Rectal smooth muscle tissue (tissue), 1 donor: ENCODE results near the gene SLC39A2.

Experiments
- H3K27ac ChIP-seq: one replicate; pipeline ENCODE4 v1.7.0; 2013; ENCODE audit warnings: low read depth, low read length, inconsistent platforms
- H3K27me3 ChIP-seq: one replicate; pipeline ENCODE4 v1.7.0; 2013; ENCODE audit warnings: low read length; ENCODE audit not compliant: control insufficient read depth, insufficient read depth
- H3K36me3 ChIP-seq: one replicate; pipeline ENCODE4 v1.7.0; 2013; ENCODE audit warnings: low read length; ENCODE audit not compliant: control insufficient read depth, insufficient read depth
- H3K4me1 ChIP-seq: one replicate; pipeline ENCODE4 v1.7.0; 2013; ENCODE audit warnings: low read length; ENCODE audit not compliant: control insufficient read depth, insufficient read depth
- H3K4me3 ChIP-seq: one replicate; pipeline ENCODE4 v1.7.0; 2013; ENCODE audit warnings: low read length
- H3K9ac ChIP-seq: one replicate; pipeline ENCODE4 v1.7.0; 2013; ENCODE audit warnings: low read length

The SLC39A2 gene

DNA sequence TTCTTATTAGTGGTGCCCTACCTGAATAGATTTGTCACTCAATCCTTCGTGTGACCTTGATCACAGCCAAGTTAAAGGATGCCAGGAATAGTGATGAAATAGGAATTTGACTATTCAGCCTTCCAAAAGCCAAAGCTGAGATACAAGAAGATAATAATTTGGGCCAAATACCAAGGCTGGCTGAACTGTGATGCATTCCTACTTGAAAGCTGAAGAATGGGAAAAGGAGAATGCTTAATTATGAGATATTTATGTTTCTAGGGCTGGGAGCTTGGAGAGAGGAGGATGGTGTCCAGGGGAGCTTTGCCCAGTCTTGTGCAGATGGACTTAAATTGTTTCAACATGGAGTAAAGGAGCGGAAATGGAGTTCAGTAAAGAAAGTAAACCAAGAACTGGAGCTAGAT lies 48.3 kb downstream of the SLC39A2 start:
- Histone ChIP-seq H3K4me1 (no peaks in the 10 kb centered on the region), H3K27me3 (no peaks in the 10 kb centered on the region), H3K36me3 (no peaks in the 10 kb centered on the region), H3K4me3 (no peak overlapping the region), H3K9ac (no peak overlapping the region), H3K27ac (no peak overlapping the region)

DNA sequence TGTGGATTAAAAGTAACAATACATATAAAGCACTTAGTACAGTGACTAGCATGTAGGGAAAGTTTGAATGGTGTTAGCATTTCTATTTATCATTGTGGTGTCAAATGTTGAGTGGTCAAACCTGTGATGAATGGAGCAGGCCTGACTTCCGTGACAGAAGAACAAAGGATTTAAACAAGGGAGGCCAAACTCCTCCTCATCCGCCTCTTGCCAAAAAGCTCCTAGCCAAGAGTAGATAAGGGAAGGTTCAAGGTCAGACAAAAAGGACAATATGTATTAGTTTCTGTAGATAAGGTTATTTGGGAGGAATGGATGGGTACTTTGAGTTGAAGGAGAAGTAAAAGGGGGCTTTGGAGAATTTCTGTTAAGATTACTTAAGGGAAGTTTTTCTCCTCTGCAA lies 49.5 kb downstream of the SLC39A2 start:
- Histone ChIP-seq H3K36me3 (no peaks in the 10 kb centered on the region), H3K27ac (no peak overlapping the region), H3K4me3 (no peak overlapping the region), H3K27me3 (no peaks in the 10 kb centered on the region), H3K4me1 (no peaks in the 10 kb centered on the region), H3K9ac (no peak overlapping the region)

DNA sequence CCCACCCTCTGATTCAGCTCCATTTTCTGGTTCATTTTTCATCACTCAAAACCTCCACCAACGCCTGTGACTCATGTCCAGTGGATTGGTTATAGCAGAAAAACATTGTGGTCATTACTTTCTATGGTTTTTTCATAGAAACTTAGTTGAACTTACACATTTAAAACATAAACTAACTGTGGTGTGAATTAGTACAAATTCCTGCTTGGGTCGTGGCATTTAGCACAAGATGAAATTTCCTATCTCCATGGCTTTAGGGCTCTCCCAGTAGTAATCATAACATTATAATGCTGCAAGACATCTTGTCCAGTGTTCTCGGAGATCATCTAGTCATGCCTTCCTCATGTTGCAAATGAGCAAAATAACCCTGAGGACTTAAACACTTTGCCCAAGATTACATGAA lies 50.2 kb downstream of the SLC39A2 start:
- Histone ChIP-seq H3K27ac (no peak overlapping the region), H3K36me3 (no peaks in the 10 kb centered on the region), H3K4me3 (no peak overlapping the region), H3K27me3 (no peaks in the 10 kb centered on the region), H3K9ac (no peak overlapping the region), H3K4me1 (no peaks in the 10 kb centered on the region)

DNA sequence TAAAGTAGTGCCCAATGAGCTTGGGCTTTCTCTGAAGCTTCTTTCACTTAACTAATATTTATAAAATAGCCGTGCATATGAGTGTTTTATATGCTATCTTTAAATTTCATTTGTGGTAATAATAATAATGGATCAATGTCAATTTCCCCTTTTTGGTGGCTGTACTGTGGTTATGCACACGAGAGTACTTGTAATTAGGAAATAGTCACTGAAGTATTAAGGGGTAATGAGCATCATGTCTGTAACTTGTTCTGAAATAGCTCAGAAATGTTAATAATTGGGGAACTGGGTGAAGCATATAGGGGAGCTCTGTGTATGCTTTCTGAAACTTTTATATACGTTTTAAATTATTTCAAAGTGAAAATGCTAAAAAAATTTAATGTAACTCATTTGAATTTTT lies 51.5 kb downstream of the SLC39A2 start:
- Histone ChIP-seq H3K4me3 (no peak overlapping the region), H3K4me1 (no peaks in the 10 kb centered on the region), H3K27ac (no peak overlapping the region), H3K36me3 (no peaks in the 10 kb centered on the region), H3K9ac (no peak overlapping the region), H3K27me3 (no peaks in the 10 kb centered on the region)
